HEK293 (cell line): ENCODE data around the gene TRIAP1.

Experiments
- CTCF ChIA-PET: fragments of 350-600 bp; formaldehyde crosslinking; extraction: SDS; loops from one replicate; lab custom pipeline; 2021; ENCODE audit warnings: antibody characterized with exemption; lab: Yijun Ruan, JAX
- POLR2A ChIA-PET: fragments of 300-600 bp; formaldehyde crosslinking; extraction: SDS; loops from one replicate; lab custom pipeline; 2020; ENCODE audit warnings: antibody characterized with exemption, inconsistent platforms; lab: Yijun Ruan, JAX
- H3K27ac ChIP-seq: fragments of 200-500 bp; sonication (Bioruptor generic); 2 replicates; pipeline ENCODE4 v1.5.1; 2014; ENCODE audit warnings: low read depth, low read length, control low read depth, inconsistent platforms; ENCODE audit errors: extremely low read depth
- H3K36me3 ChIP-seq, 2 experiments: fragments of 200-500 bp in 1 of 2; sonication (Bioruptor generic) in 1 of 2; 1 replicate in 1 of 2; 2 replicates in 1 of 2; pipeline ENCODE4 v1.5.1; 2014 to 2017; ENCODE audit warnings: inconsistent platforms in 2 of 2, low read length in 2 of 2; ENCODE audit not compliant: control insufficient read depth in 2 of 2, insufficient read depth in 1 of 2
- H3K4me1 ChIP-seq: fragments of 200-500 bp; sonication (Bioruptor generic); 2 replicates; pipeline ENCODE4 v1.5.1; 2014; ENCODE audit warnings: mild to moderate bottlenecking, low read length, inconsistent platforms; ENCODE audit not compliant: control insufficient read depth, insufficient read depth
- H3K4me3 ChIP-seq: 2 replicates; pipeline ENCODE4 v1.5.1; 2011; ENCODE audit warnings: low read depth, mild to moderate bottlenecking, control low read depth, low read length, moderate library complexity
- H3K9me3 ChIP-seq: fragments of 200-500 bp; sonication (Bioruptor generic); 2 replicates; pipeline ENCODE4 v1.5.1; 2014; ENCODE audit warnings: low read depth, low read length, inconsistent platforms; ENCODE audit not compliant: control insufficient read depth, insufficient read depth
- KLF9 ChIP-seq: fragments of 450-650 bp; formaldehyde crosslinking; IDR thresholded peaks from 2 replicates; pipeline ENCODE4 v1.5.1; 2016; ENCODE audit warnings: missing biosample characterization, missing genetic modification characterization, low read depth
- MEIS1 ChIP-seq: sonication (generic); formaldehyde crosslinking; IDR thresholded peaks from 2 replicates; pipeline ENCODE4 v1.8.1; 2022; ENCODE audit warnings: missing genetic modification reagents, mild to moderate bottlenecking, borderline replicate concordance
- MYNN ChIP-seq: fragments of 450-650 bp; formaldehyde crosslinking; IDR thresholded peaks from 2 replicates; pipeline ENCODE4 v1.5.1; 2016; ENCODE audit warnings: missing biosample characterization, missing genetic modification characterization, borderline replicate concordance
- PRDM1 ChIP-seq: fragments of 450-650 bp; formaldehyde crosslinking; IDR thresholded peaks from 2 replicates; pipeline ENCODE4; 2016; ENCODE audit warnings: missing biosample characterization, missing genetic modification characterization
- PRDM6 ChIP-seq: fragments of 450-650 bp; formaldehyde crosslinking; IDR thresholded peaks from 2 replicates; pipeline ENCODE4 v1.5.1; 2017; ENCODE audit warnings: missing biosample characterization, missing genetic modification characterization
- SCRT2 ChIP-seq: fragments of 450-650 bp; formaldehyde crosslinking; IDR thresholded peaks from 2 replicates; pipeline ENCODE4 v1.5.1; 2016; ENCODE audit warnings: missing biosample characterization, missing genetic modification characterization
- SP3 ChIP-seq: fragments of 450-650 bp; formaldehyde crosslinking; IDR thresholded peaks from 2 replicates; pipeline ENCODE4 v1.5.1; 2016; ENCODE audit warnings: missing biosample characterization, missing genetic modification characterization
- SP7 ChIP-seq: fragments of 450-650 bp; formaldehyde crosslinking; IDR thresholded peaks from 2 replicates; pipeline ENCODE4 v1.5.1; 2016; ENCODE audit warnings: missing biosample characterization, missing genetic modification characterization
- YY1 ChIP-seq: fragments of 450-650 bp; formaldehyde crosslinking; IDR thresholded peaks from 2 replicates; pipeline ENCODE4 v1.5.1; 2018; ENCODE audit warnings: missing biosample characterization, missing genetic modification characterization
- ZFP3 ChIP-seq: fragments of 450-650 bp; formaldehyde crosslinking; IDR thresholded peaks from 2 replicates; pipeline ENCODE4 v1.5.1; 2016; ENCODE audit warnings: low read depth, missing biosample characterization, missing genetic modification characterization
- ZFP41 ChIP-seq: fragments of 450-650 bp; formaldehyde crosslinking; IDR thresholded peaks from 2 replicates; pipeline ENCODE4 v1.5.1; 2016; ENCODE audit warnings: missing biosample characterization, missing genetic modification characterization, borderline replicate concordance
- ZNF18 ChIP-seq: fragments of 450-650 bp; formaldehyde crosslinking; IDR thresholded peaks from 2 replicates; pipeline ENCODE4 v1.5.1; 2016; ENCODE audit warnings: missing biosample characterization, missing genetic modification characterization
- ZNF202 ChIP-seq: fragments of 450-650 bp; formaldehyde crosslinking; IDR thresholded peaks from 2 replicates; pipeline ENCODE4 v1.5.1; 2016; ENCODE audit warnings: missing biosample characterization, missing genetic modification characterization, borderline replicate concordance
- ZNF221 ChIP-seq: fragments of 450-650 bp; formaldehyde crosslinking; IDR thresholded peaks from 2 replicates; pipeline ENCODE4 v1.5.1; 2017; ENCODE audit warnings: missing biosample characterization, missing genetic modification characterization, borderline replicate concordance
- ZNF23 ChIP-seq: fragments of 450-650 bp; formaldehyde crosslinking; IDR thresholded peaks from 2 replicates; pipeline ENCODE4 v1.5.1; 2016; ENCODE audit warnings: missing biosample characterization, missing genetic modification characterization, borderline replicate concordance
- ZNF239 ChIP-seq: fragments of 450-650 bp; formaldehyde crosslinking; IDR thresholded peaks from 2 replicates; pipeline ENCODE4 v1.5.1; 2016; ENCODE audit warnings: missing biosample characterization, missing genetic modification characterization
- ZNF341 ChIP-seq: fragments of 450-650 bp; formaldehyde crosslinking; IDR thresholded peaks from 2 replicates; pipeline ENCODE4; 2016; ENCODE audit warnings: low read depth, missing biosample characterization, missing genetic modification characterization
- ZNF362 ChIP-seq: fragments of 450-650 bp; formaldehyde crosslinking; IDR thresholded peaks from 2 replicates; pipeline ENCODE4 v1.5.1; 2016; ENCODE audit warnings: missing biosample characterization, missing genetic modification characterization
- ZNF514 ChIP-seq: fragments of 450-650 bp; formaldehyde crosslinking; IDR thresholded peaks from 2 replicates; pipeline ENCODE4 v1.5.1; 2016; ENCODE audit warnings: missing biosample characterization, missing genetic modification characterization
- ZNF544 ChIP-seq: fragments of 450-650 bp; formaldehyde crosslinking; IDR thresholded peaks from 2 replicates; pipeline ENCODE4 v1.5.0; 2017; ENCODE audit warnings: missing biosample characterization, missing genetic modification characterization
- ZNF610 ChIP-seq: fragments of 450-650 bp; formaldehyde crosslinking; IDR thresholded peaks from 2 replicates; pipeline ENCODE4 v1.5.1; 2016; ENCODE audit warnings: missing biosample characterization, missing genetic modification characterization, borderline replicate concordance
- ZNF621 ChIP-seq: fragments of 450-650 bp; formaldehyde crosslinking; IDR thresholded peaks from 2 replicates; pipeline ENCODE4 v1.5.1; 2017; ENCODE audit warnings: missing biosample characterization, missing genetic modification characterization
- ZNF624 ChIP-seq: fragments of 450-650 bp; formaldehyde crosslinking; IDR thresholded peaks from 2 replicates; pipeline ENCODE4 v1.5.1; 2017; ENCODE audit warnings: missing biosample characterization, missing genetic modification characterization
- ZNF664 ChIP-seq: fragments of 450-650 bp; formaldehyde crosslinking; IDR thresholded peaks from 2 replicates; pipeline ENCODE4 v1.5.1; 2016; ENCODE audit warnings: missing biosample characterization, missing genetic modification characterization
- ZNF791 ChIP-seq: fragments of 450-650 bp; formaldehyde crosslinking; IDR thresholded peaks from 2 replicates; pipeline ENCODE4 v1.5.1; 2016; ENCODE audit warnings: missing biosample characterization, missing genetic modification characterization
- ZNF837 ChIP-seq: fragments of 450-650 bp; formaldehyde crosslinking; IDR thresholded peaks from 2 replicates; pipeline ENCODE4 v1.5.1; 2016; ENCODE audit warnings: missing biosample characterization, missing genetic modification characterization
- ZSCAN4 ChIP-seq: fragments of 450-650 bp; formaldehyde crosslinking; IDR thresholded peaks from 2 replicates; pipeline ENCODE4 v1.5.1; 2017; ENCODE audit warnings: missing biosample characterization, missing genetic modification characterization

Gene TRIAP1

GRCh38 chr12:120479458-120479857 is 33.3 kb upstream of the TRIAP1 start:
- H3K36me3 ChIP-seq = peaks cover 0 to 11% of the 10 kb centered on the region in 2 experiments; a peak in 2 of 3 replicates
- peaks cover 4% of the 10 kb centered on the region; the same call in 1 of the 2 replicates for H3K4me1 ChIP-seq
- H3K4me3 ChIP-seq = no peak overlapping the region
- TF ChIP-seq ZNF341 = peak; percentile 52
- no peak for TF ChIP-seq ZNF239 (tag by site-specific recombination)
- TF ChIP-seq, all 188 proteins: peak for 1
- Histone ChIP-seq H3K9me3 (no peaks in the 10 kb centered on the region), H3K27ac (no peak overlapping the region)
- ChIA-PET POLR2A (interaction anchor here (0.5 to 1.7 kb wide), 3 partner anchors 17 to 139 kb away, joined by 5 to 7 read pairs (median 7); partner anchors contain the start of gene DYNLL1), CTCF (no interaction called here)

GRCh38 chr12:120475643-120476042 is 29.5 kb upstream of the TRIAP1 start:
- Histone ChIP-seq H3K36me3 (no peaks in the 10 kb centered on the region; a peak in 1 of 3 replicates), H3K4me3 (no peak overlapping the region), H3K4me1 (peaks cover 8% of the 10 kb centered on the region; the same call in 1 of the 2 replicates), H3K27ac (no peak overlapping the region), H3K9me3 (no peaks in the 10 kb centered on the region)
- ChIA-PET CTCF (interaction anchor here (0.6 to 2.3 kb wide), 3 partner anchors 11 to 274 kb away, joined by 6 to 8 read pairs (median 7); no protein-coding TSS in a partner anchor), POLR2A (interaction anchor here (0.6 to 1.3 kb wide), 5 partner anchors 11 to 62 kb away, joined by 3 to 5 read pairs (median 3); partner anchors contain the start of gene DYNLL1)
- TF ChIP-seq ZNF837 (tag by site-specific recombination) (no peak), ZNF664 (peak; percentile 91), SCRT2 (tag by site-specific recombination) (peak; percentile 87)

GRCh38 chr12:120474616-120474960 is 28.4 kb upstream of the TRIAP1 start:
- CTCF ChIA-PET = interaction anchor here (0.6 to 2.3 kb wide), 6 partner anchors 10 to 160 kb away, joined by 3 to 8 read pairs (median 3); no protein-coding TSS in a partner anchor
- Histone ChIP-seq H3K4me1 (peaks cover 8% of the 10 kb centered on the region; the same call in 1 of the 2 replicates), H3K27ac (no peak overlapping the region), H3K9me3 (no peaks in the 10 kb centered on the region), H3K36me3 (no peaks in the 10 kb centered on the region; a peak in 1 of 3 replicates), H3K4me3 (no peak overlapping the region)
- POLR2A ChIA-PET = interaction anchor here (0.8 to 1.9 kb wide), 9 partner anchors 9 to 107 kb away, joined by 3 to 22 read pairs (median 3); partner anchors contain the start of genes COQ5, DYNLL1 and POP5
- no peak for TF ChIP-seq KLF9 (tag by site-specific recombination)
- 0 out of 2 replicates have a peak, but pooled peaks have one; percentile 8 for TF ChIP-seq ZNF362 (tag by site-specific recombination)
- TF ChIP-seq ZNF202 (tag by site-specific recombination) = no peak
- no peak for TF ChIP-seq ZNF18 (tag by site-specific recombination)
- peak; percentile 87 for TF ChIP-seq PRDM1 (tag by site-specific recombination)
- TF ChIP-seq ZSCAN4 (tag by site-specific recombination) = no peak
- no peak for TF ChIP-seq ZFP41 (tag by site-specific recombination)
- TF ChIP-seq SP7 = 0 out of 2 replicates have a peak, but pooled peaks have one; percentile 40
- TF ChIP-seq ZNF664 = no peak
- no peak for TF ChIP-seq ZNF791
- TF ChIP-seq ZNF23 (tag by site-specific recombination) = no peak
- TF ChIP-seq PRDM6 (tag by site-specific recombination) = no peak
- TF ChIP-seq YY1 = no peak
- TF ChIP-seq ZNF221 (tag by site-specific recombination) = no peak
- no peak for TF ChIP-seq ZNF624 (tag by site-specific recombination)
- no peak for TF ChIP-seq ZNF621 (tag by site-specific recombination)
- TF ChIP-seq SP3 (tag by site-specific recombination) = peak; percentile 39; the same call in 1 of the 2 replicates
- TF ChIP-seq MYNN (tag by site-specific recombination) = no peak
- no peak for TF ChIP-seq ZNF544
- no peak for TF ChIP-seq MEIS1 (CRISPR knock-in tag)
- TF ChIP-seq ZFP3 (tag by site-specific recombination) = no peak
- TF ChIP-seq ZNF514 (tag by site-specific recombination) = no peak
- TF ChIP-seq ZNF610 (tag by site-specific recombination) = no peak
